Measurements from ENCODE around the gene GARS1. TPM values are rescaled to one million over a fixed set of nuclear protein-coding genes. Genes with fewer than 3 reads are reported as not detected.

Gene GARS1
- total RNA-seq, 1 experiment from 2014 or later: 95.4 TPM

- Histone ChIP-seq H3K9me2 (replicated peaks; ENCODE audit: low read length) (no peaks in the 10 kb centered on the region), H3K4me2 (ENCODE audit: low read length) (no peak overlapping the region), H4K20me1 (ENCODE audit: low read length) (no peaks in the 10 kb centered on the region), H3K27me3 (ENCODE audit: low read length) (no peaks in the 10 kb centered on the region), H3K9ac (ENCODE audit: low read length) (no peak overlapping the region), H3K4me1 (ENCODE audit: insufficient read depth, low read length) (no peaks in the 10 kb centered on the region), H3K27ac (ENCODE audit: low read length) (no peak overlapping the region), H3K36me3 (ENCODE audit: low read depth, low read length) (no peaks in the 10 kb centered on the region), H2AFZ (ENCODE audit: low read length) (no peak overlapping the region), H3K9me3 (ENCODE audit: low read length) (no peaks in the 10 kb centered on the region), H3F3A (ENCODE audit: low read length, unreplicated experiment) (no peaks in the 10 kb centered on the region), H3K79me2 (ENCODE audit: low read length) (no peaks in the 10 kb centered on the region), H3K4me3 (ENCODE audit: low read length) (no peak overlapping the region)
- no TSS peak for BruUV-seq (replicated peaks)
- TF ChIP-seq EZH2phosphoT487 (IDR thresholded peaks at IDR 0.05; ENCODE audit: borderline replicate concordance, low read length) (no peak), CTCF (conservative IDR thresholded peaks at IDR 0.05; ENCODE audit: low read depth, low read length) (no peak), EZH2 (IDR thresholded peaks at IDR 0.05; ENCODE audit: low read length, unreplicated experiment) (no peak)
- DNase-seq: no peak
- POLR2A ChIA-PET (ENCODE audit: unreplicated experiment): no interaction called here
- no peak; the same call in 1 of the 2 replicates for ATAC-seq
- CTCF ChIA-PET: no interaction called here
- intact Hi-C loops (cut with micrococcal nuclease): loop anchor here (5.0 kb wide), 1 partner anchor 95 kb away; no protein-coding TSS in a partner anchor
These were observed 53.1 kb downstream of the GARS1 start for GRCh38 chr7:30647589-30648364.

DNA sequence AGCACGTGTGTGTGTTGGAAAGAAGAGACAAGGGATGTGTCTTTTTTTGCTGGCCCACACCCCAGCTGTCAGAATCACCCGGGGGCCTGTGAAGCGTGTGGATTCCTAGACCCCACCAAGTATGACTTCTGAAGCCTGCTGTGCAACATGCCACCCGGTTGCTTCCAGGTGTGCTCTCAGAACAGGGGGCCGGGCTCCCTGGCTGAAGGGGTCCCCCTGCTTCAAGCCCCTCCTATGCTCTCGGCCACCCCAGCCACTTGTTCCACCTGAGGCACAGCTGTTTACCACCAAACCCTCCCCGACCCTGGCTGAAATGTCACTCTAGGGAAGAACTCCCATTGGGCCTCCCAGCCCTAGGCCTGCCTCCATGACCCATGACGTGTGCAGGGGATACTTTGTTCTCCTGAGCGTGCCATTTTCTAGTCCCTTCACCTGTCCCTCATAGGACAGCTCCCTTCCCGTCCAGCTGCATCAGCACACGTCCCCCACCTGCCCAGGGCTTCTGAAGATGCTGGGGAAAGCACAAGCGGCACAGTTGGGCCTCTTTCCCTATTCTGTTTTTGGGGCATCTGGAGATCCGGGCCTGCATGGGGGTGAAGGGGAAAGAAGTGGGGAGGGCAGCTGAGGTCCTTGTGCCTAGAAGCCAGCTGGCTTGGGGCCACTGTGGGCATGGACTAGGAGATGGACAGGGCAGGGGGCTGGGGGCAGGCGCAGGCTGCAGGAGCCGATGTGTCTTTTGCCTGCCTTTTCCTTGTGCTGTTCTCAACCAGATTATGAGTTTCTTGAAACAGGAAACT is 54.3 kb downstream of the GARS1 start:
- H3F3A ChIP-seq (ENCODE audit: low read length, unreplicated experiment): no peaks in the 10 kb centered on the region
- H3K4me3 ChIP-seq (ENCODE audit: low read length): no peak overlapping the region
- H3K9me3 ChIP-seq (ENCODE audit: low read length): no peaks in the 10 kb centered on the region
- H3K4me2 ChIP-seq (ENCODE audit: low read length): no peak overlapping the region
- no peaks in the 10 kb centered on the region for H3K79me2 ChIP-seq (ENCODE audit: low read length)
- no peaks in the 10 kb centered on the region for H3K4me1 ChIP-seq (ENCODE audit: insufficient read depth, low read length)
- no peaks in the 10 kb centered on the region for H3K9me2 ChIP-seq (replicated peaks; ENCODE audit: low read length)
- no peaks in the 10 kb centered on the region for H3K27me3 ChIP-seq (ENCODE audit: low read length)
- CTCF ChIA-PET: no interaction called here
- no TSS peak for BruUV-seq (replicated peaks)
- H3K9ac ChIP-seq (ENCODE audit: low read length): no peak overlapping the region
- H4K20me1 ChIP-seq (ENCODE audit: low read length): no peaks in the 10 kb centered on the region
- DNase-seq (no peak), ATAC-seq (no peak)
- H2AFZ ChIP-seq (ENCODE audit: low read length): no peak overlapping the region
- no peak overlapping the region for H3K27ac ChIP-seq (ENCODE audit: low read length)
- intact Hi-C loops (cut with micrococcal nuclease): loop anchor here (5.0 kb wide), 1 partner anchor 93 kb away; no protein-coding TSS in a partner anchor
- TF ChIP-seq EZH2phosphoT487 (IDR thresholded peaks at IDR 0.05; ENCODE audit: borderline replicate concordance, low read length) (no peak), EZH2 (IDR thresholded peaks at IDR 0.05; ENCODE audit: low read length, unreplicated experiment) (no peak), CTCF (conservative IDR thresholded peaks at IDR 0.05; ENCODE audit: low read depth, low read length) (no peak)
- H3K36me3 ChIP-seq (ENCODE audit: low read depth, low read length): no peaks in the 10 kb centered on the region
- POLR2A ChIA-PET (ENCODE audit: unreplicated experiment): interaction anchor here (0.6 kb wide), 1 partner anchor 434 kb away, joined by 3 read pairs; no protein-coding TSS in a partner anchor
